Osteoblast (primary cell): ENCODE results near the gene RALB. TPM values are rescaled to one million over a fixed set of nuclear protein-coding genes. Genes with fewer than 3 reads are reported as not detected.

Source experiments
- DNase-seq: peaks from one replicate; pipeline ENCODE4 v3.0.0; 2011; ENCODE audit warnings: low spot score, mixed read lengths; ENCODE audit not compliant: insufficient read length; ENCODE audit errors: missing footprints
- H2AFZ ChIP-seq: 2 replicates; pipeline ENCODE4 v1.6.0; 2011; ENCODE audit warnings: mild to moderate bottlenecking, low read length
- H3K27ac ChIP-seq: 2 replicates; pipeline ENCODE4 v1.5.1; 2011; ENCODE audit warnings: mild to moderate bottlenecking, low read depth, low read length, moderate library complexity
- H3K27me3 ChIP-seq: 2 replicates; pipeline ENCODE4 v1.6.0; 2012; ENCODE audit warnings: mild to moderate bottlenecking, control low read depth, inconsistent platforms, low read length, moderate library complexity; ENCODE audit not compliant: insufficient read depth
- H3K36me3 ChIP-seq: 2 replicates; pipeline ENCODE4 v1.5.1; 2011; ENCODE audit warnings: mild to moderate bottlenecking, low read length, control low read depth, moderate library complexity; ENCODE audit not compliant: insufficient read depth
- H3K4me1 ChIP-seq: 2 replicates; pipeline ENCODE4 v1.5.1; 2011; ENCODE audit warnings: mild to moderate bottlenecking, low read length, control low read depth, moderate library complexity; ENCODE audit not compliant: insufficient read depth
- H3K4me2 ChIP-seq: 2 replicates; pipeline ENCODE4 v1.6.0; 2011; ENCODE audit warnings: mild to moderate bottlenecking, low read length; ENCODE audit not compliant: insufficient read depth
- H3K4me3 ChIP-seq: fragments of 200-600 bp; sonication (generic); 3 replicates; pipeline ENCODE4 v1.5.1; 2012; ENCODE audit warnings: mild to moderate bottlenecking, low read length, inconsistent platforms; ENCODE audit not compliant: insufficient read depth
- H3K79me2 ChIP-seq: 2 replicates; pipeline ENCODE4 v1.6.0; 2012; ENCODE audit warnings: mild to moderate bottlenecking, low read length, control low read depth, inconsistent platforms; ENCODE audit not compliant: insufficient read depth
- H3K9me3 ChIP-seq: 2 replicates; pipeline ENCODE4 v1.5.1; 2011; ENCODE audit warnings: low read depth, low read length, control low read depth
- H4K20me1 ChIP-seq: 2 replicates; pipeline ENCODE4 v1.6.0; 2012; ENCODE audit warnings: mild to moderate bottlenecking, low read length, control low read depth; ENCODE audit not compliant: insufficient read depth
- CTCF ChIP-seq: IDR thresholded peaks from 2 replicates; pipeline ENCODE4 v1.5.1; 2011; ENCODE audit warnings: mild to moderate bottlenecking, low read depth, low read length, moderate library complexity; ENCODE audit errors: extremely low read depth
- total RNA-seq: library from RNA; depleted of rRNA; stranded (reverse); fragments of >200 nt; gene quantifications from 2 replicates; pipeline ENCODE4 v1.2.3, GENCODE V29; 2012

RALB gene
- total RNA-seq, 1 donor, result 48.5 TPM

- Histone ChIP-seq H4K20me1 (no peaks in the 10 kb centered on the region), H3K4me3 (peak overlapping the region; percentile 46), H3K27me3 (no peaks in the 10 kb centered on the region), H3K9me3 (no peaks in the 10 kb centered on the region), H3K27ac (peak overlapping the region; percentile 78), H3K79me2 (no peaks in the 10 kb centered on the region), H2AFZ (peak overlapping the region; percentile 79), H3K4me1 (peaks cover 34% of the 10 kb centered on the region), H3K36me3 (no peaks in the 10 kb centered on the region), H3K4me2 (peak overlapping the region; percentile 72)
- peak; percentile 98 for DNase-seq
- TF ChIP-seq CTCF, result no peak
These were observed 13.7 kb upstream of the RALB start for GRCh38 chr2:120238728-120239487.

- Histone ChIP-seq H3K4me2 (peak overlapping the region; percentile 72), H3K79me2 (no peaks in the 10 kb centered on the region), H2AFZ (peak overlapping the region; percentile 80), H3K4me1 (peaks cover 34% of the 10 kb centered on the region), H3K27ac (peak overlapping the region; percentile 78), H3K4me3 (peak overlapping the region; percentile 46), H3K27me3 (no peaks in the 10 kb centered on the region), H3K9me3 (no peaks in the 10 kb centered on the region), H4K20me1 (no peaks in the 10 kb centered on the region), H3K36me3 (no peaks in the 10 kb centered on the region)
- DNase-seq, result peak; percentile 98
- no peak for TF ChIP-seq CTCF
These were observed 13.0 kb upstream of the RALB start for GRCh38 chr2:120239488-120240287.

GRCh38 chr2:120240901-120241429 is 11.7 kb upstream of the RALB start:
- Histone ChIP-seq H3K27me3 (no peaks in the 10 kb centered on the region), H3K4me1 (peaks cover 34% of the 10 kb centered on the region), H3K79me2 (no peaks in the 10 kb centered on the region), H3K36me3 (no peaks in the 10 kb centered on the region), H3K4me2 (no peak overlapping the region), H4K20me1 (no peaks in the 10 kb centered on the region), H2AFZ (peak overlapping the region; percentile 52), H3K4me3 (no peak overlapping the region), H3K9me3 (no peaks in the 10 kb centered on the region), H3K27ac (no peak overlapping the region)
- no peak for DNase-seq
- no peak for TF ChIP-seq CTCF

GRCh38 chr2:120241684-120242083 is 11.0 kb upstream of the RALB start:
- H3K4me3 ChIP-seq, result no peak overlapping the region
- no peaks in the 10 kb centered on the region for H3K79me2 ChIP-seq
- no peaks in the 10 kb centered on the region for H3K36me3 ChIP-seq
- H3K9me3 ChIP-seq, result no peaks in the 10 kb centered on the region
- no peak for DNase-seq
- peaks cover 34% of the 10 kb centered on the region for H3K4me1 ChIP-seq
- no peaks in the 10 kb centered on the region for H3K27me3 ChIP-seq
- no peaks in the 10 kb centered on the region for H4K20me1 ChIP-seq
- H2AFZ ChIP-seq, result no peak overlapping the region
- no peak overlapping the region for H3K27ac ChIP-seq
- H3K4me2 ChIP-seq, result no peak overlapping the region
- TF ChIP-seq CTCF, result no peak
